RPMI8226 (cell line): ENCODE data around the gene SYNDIG1L.
A peak's percentile ranks its signal among the peaks of the same experiment; 100 is the strongest.
"Not testable (repeated sequence)": the region's sequence is repeated elsewhere in the genome, so short reads cannot be mapped to it uniquely, and the experiment has no call there.

Experiments
- DNase-seq: peaks from one replicate; pipeline ENCODE4 v3.0.0-alpha.2; 2015

Gene SYNDIG1L

DNA sequence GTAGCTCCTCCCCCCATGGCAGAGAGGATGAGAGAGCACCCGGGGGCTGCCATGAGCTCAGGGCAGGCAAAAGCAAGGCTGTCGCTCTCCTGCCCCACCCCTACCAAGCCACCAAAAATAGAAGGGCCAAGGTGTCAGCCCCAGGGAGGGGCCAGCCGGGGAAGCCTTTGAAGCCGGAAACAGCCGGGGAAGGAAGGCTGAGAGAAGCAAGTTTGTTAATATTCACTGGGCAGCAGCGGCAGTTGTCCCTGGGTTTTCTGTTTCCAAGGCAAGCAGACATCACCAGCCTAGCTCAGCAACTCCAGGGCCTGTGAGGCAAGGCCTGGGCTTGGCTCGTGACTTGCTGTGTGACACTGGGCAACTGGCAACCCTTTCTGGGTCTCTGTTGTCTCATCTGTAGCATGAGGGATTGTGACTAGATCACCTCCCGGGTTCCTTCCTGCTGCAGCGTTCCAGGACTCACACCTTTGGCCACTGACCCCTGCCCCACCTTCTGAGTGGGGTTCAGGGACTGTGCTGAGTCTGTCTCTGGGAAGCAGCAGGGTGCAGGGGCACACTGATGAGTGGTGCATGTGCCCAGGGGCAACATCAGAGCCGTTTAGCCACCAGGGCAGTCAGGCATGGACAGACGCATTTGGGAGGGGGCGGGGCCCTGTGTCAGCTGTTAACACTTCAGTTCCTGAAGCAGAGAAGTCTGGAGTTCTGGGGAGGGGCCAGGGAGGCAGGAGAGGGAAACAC lies 24.3 kb downstream of the SYNDIG1L start:
- DNase-seq, result peak; percentile 89

DNA sequence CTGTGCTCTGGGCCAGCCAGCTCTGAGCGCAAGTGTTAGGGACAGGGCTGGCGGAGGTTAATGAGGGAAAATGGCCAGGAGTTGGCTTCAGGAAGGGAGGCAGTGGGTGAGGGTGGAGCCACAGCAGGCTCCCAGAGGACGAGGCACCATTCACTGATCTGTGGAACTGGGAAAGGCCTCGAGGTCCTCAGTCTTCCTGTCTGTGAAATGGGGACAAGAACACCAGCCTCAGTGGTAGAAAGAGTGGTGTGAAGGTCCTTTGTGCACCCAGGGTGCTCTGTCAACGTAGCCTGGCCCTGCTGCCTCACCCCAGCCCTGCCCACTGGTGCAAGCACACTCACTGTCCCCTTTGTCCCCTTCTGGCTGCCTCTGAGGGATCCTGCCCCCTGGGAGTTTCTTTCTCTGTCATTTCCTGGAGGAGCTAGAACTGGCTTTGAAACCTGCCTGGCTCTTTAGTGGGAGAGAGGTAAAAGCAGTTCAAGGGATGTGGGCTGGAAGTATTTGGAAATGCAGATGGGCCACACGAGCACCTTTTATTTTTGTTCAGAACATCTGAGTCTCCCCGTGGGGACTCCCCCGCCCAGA lies 25.0 kb downstream of the SYNDIG1L start:
- no peak for DNase-seq

GRCh38 chr14:74400031-74400685 lies 25.9 kb downstream of the SYNDIG1L start:
- DNase-seq, result no peak

- no peak for DNase-seq
Measured at GRCh38 chr14:74395094-74395493, 30.9 kb downstream of the SYNDIG1L start.

DNA sequence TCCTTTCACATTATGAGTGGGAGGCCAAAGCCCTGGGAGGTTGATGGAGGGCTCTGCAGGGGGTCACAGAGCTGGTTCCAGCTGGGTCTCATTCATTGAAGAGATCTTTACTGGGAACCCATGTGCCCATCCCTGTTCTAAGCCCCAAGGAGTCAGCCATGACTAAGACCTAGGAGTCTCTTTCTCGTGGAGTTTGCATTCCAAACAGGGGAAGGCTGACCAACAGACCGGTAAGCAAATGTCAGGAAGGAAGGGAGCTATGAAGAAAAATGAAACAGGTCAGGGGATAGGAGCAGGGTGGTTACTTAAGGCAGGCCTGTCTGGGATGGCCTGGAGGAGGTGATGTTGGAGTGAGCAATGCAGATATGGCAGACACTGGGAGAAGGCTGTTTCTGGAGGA lies 31.5 kb downstream of the SYNDIG1L start:
- no peak for DNase-seq

- DNase-seq, result no peak
Measured at GRCh38 chr14:74392616-74393570, 33.1 kb downstream of the SYNDIG1L start.

GRCh38 chr14:74391479-74391878 lies 34.5 kb downstream of the SYNDIG1L start:
- no peak for DNase-seq

- not testable (repeated sequence) for DNase-seq
Measured at GRCh38 chr14:74390505-74390904, 35.5 kb downstream of the SYNDIG1L start.

DNA sequence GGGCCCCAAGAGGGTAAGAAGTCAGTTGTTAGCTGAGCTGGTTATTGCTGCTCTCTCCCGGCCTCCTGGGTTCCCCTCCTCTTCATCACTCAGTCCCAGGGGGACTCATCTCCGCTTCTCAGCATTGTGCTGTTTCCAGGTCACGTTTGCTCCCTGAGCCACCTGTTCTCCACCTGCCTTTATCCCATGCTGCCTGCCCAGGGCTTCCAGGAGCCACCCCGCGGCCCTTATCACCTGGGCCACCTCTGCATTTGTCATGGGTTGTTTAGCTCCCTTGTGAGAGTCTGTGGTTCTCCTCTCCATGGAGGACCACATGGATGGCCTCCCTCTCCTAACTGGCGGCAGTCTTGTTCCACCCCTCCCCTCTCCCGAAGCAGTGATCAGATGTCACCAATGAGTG lies 36.0 kb downstream of the SYNDIG1L start:
- DNase-seq, result no peak

- no peak for DNase-seq
Measured at GRCh38 chr14:74382231-74382630, 43.8 kb downstream of the SYNDIG1L start.

- not testable (repeated sequence) for DNase-seq
Measured at GRCh38 chr14:74381571-74381970, 44.4 kb downstream of the SYNDIG1L start.

- DNase-seq, result no peak
Measured at GRCh38 chr14:74380845-74381244, 45.2 kb downstream of the SYNDIG1L start.

GRCh38 chr14:74380172-74380571 lies 45.8 kb downstream of the SYNDIG1L start:
- no peak for DNase-seq

DNA sequence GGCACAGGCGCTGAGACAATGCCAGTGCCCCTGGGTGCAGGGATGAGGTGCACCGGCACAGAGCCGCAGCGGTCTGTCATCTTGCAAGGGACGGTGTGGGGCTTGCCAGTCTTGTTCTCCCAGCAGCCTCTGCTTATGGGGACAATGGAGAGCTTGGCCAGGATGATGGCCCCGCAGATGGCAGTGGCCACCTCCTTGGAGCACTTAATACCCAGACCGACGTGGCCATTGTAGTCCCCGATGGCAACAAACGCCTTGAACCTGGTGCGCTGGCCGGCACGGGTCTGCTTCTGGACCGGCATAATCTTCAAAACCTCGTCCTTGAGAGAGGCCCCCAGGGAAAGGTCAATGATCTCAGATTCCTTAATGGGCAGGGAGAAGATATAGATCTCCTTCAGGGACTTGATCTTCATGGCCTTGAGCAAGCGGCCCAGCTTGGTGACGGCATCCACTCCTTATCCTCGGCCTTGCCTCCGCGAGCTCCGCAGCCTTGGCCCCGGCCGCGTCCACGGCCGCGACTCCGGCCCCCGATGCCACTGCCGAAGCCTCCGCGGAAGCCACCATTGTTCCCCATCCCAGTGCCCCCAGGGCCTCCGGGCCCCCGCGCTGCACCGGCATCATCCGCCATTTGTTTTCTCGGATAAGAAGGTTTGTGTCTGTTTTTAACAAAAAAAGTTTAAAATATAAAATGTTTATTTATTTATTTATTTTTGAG lies 47.9 kb downstream of the SYNDIG1L start:
- DNase-seq, result no peak

DNA sequence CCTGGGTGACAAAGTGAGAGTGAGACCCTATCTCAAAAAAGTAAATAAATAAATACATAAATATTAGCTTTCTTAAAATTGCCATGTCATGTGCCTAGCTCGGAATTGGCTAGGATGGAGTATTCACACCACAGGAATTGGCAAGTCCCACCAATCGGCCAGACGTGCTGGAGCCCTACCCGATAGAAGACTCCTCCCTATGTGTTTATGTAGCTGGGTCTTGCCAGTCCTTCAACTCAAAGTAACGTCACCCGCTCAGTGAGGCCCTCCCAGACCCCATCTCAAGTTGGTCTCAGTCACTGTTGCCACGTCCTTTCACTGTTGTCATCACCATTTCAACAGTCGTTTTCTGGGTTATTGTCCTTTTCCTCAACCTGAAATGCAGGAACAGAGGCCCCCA lies 57.6 kb downstream of the SYNDIG1L start:
- no peak for DNase-seq

- DNase-seq, result no peak
Measured at GRCh38 chr14:74368026-74368425, 58.0 kb downstream of the SYNDIG1L start.

- no peak for DNase-seq
Measured at GRCh38 chr14:74364271-74364880, 61.6 kb downstream of the SYNDIG1L start.

DNA sequence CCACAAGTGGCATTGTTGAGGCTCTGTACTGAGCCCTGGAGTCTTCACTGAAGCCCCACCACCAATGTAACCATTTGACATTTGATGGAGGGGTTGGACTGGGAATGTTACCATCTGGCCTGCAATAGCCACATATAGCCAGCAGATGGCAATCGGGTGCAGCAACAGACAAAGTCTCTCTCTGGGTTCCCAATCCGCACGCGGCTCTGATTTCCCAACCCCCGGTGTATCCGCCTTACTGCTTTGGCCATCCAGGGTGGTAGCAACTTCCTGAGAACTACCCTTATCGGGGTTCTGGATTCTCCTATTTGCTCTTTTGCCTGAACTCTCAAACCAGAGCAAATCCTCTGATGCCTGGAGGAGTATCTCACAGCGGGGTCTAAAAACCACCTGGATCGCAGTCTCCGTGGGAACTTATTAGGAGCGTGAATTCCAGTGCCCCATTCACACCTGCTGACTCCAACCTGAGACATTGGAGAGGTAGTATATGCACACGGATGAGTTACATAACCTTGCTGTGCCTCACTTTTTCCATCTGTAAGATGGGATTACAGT lies 63.6 kb downstream of the SYNDIG1L start:
- peak; percentile 57 for DNase-seq

DNA sequence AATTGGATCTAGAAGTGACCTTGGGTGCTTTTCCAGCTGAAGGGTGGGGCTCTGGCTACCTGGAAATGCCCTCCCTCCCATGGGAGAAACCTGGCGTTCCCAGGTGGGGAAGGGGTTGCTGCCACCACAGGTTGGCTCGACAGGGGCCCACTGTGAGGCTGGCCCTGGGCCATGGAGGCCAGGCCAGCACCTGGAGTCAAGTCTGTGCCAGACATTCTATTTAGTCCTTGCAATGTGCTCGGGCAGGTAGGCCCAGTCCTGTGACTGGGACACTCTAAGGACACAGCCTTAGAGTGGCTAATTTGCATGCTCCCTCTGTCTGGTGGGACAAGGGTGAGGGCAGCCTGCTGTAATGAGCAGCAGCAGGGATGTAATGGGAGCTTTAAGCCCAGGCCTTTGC lies 65.8 kb downstream of the SYNDIG1L start:
- no peak for DNase-seq

GRCh38 chr14:74358176-74358829 lies 67.7 kb downstream of the SYNDIG1L start:
- no peak for DNase-seq

- no peak for DNase-seq
Measured at GRCh38 chr14:74357585-74357984, 68.4 kb downstream of the SYNDIG1L start.
